Activated effector memory CD4-positive, alpha-beta T cell treated with anti-CD3 and anti-CD28 coated beads, Interleukin-2, amount 50 U/mL, for 16 hours (primary cell): ENCODE results near the gene OR52B2.

Experiments used
- DNase-seq: peaks from one replicate; pipeline ENCODE4 v3.0.0-alpha.2; 2020

OR52B2 gene

DNA sequence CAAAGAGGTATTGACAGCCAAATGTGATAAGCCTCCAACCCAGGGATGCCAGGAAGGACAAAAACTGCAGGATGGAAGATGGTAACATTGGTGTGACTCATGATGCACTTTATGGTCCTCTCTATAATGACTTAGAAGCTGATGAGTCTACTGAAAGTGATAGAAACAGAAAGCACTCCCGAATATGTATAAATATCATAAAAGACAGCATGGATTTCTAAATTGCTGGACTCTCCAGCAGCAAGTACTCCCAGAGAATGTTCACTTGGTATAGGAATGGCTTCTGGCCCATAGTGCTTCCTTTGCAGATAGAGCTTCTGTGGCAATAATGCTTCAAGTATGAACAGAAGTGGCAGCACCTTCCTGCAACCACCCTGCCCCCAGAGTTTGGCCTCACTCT, at the start of gene OR52B2:
TSS of gene OR52B2 (minus strand) at position 101 of the 400 bp plus-strand sequence. CDS start at position 101, 0 bp downstream.
- no peak for DNase-seq

DNA sequence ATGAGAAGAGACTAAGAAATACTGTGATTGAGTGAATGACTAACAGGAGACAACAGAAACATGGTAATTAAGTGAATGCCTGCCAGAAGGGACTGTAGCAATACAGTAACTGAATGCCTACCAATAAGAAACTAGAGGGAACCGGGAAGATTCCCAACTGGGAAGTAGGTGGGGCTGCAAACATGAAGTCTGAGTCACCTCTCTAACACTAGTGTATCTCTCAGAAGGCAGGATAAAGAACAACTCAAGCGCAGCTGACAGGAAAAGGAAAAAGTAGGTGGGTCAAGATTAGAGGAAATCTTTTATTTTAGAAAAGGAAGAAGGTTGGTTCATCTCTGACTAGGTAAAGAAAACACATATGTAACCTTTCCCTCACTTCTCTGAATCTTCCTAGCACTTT, 49.2 kb upstream of the OR52B2 start:
- no peak for DNase-seq

DNA sequence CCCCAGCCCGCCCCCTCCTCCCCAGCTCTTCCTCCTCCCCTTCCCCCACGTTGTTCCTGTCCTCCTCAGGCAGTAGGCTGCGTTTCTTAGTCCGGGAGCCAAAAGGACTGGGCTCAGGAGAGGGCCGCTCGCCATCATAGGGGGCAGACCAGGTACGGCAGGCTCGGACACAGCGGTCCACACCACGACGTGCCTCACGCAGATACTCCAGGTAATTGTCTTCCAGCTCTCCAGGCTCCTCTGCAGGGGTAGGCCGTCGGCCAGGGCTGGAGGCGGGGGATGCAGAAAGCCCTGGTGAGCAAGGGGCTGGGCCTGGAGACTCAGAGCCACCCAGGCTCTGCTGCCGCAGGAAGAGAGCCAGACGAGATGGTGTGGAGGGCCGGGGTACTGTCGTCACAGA, 47.6 kb upstream of the OR52B2 start:
- DNase-seq = no peak

DNA sequence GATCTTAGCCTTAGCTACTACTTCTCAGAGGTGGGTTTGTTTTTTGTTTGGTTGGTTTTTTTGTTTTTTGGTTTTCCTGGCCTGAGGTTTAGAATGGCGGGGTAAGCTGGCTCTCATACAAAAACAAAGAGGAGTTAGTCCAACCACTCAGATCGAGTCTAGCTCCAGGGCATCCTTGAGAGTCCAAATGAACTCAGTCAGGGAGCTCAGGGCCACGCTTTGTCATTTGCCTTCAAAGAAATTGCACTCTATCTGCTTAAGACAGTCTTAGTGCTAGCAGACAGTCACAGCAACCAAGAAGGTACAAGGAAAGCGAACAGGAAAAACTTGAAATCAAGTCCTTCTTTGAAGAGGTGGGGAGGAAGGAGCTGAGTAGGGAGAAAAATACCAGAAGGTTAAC, 46.4 kb upstream of the OR52B2 start:
- DNase-seq = no peak

DNA sequence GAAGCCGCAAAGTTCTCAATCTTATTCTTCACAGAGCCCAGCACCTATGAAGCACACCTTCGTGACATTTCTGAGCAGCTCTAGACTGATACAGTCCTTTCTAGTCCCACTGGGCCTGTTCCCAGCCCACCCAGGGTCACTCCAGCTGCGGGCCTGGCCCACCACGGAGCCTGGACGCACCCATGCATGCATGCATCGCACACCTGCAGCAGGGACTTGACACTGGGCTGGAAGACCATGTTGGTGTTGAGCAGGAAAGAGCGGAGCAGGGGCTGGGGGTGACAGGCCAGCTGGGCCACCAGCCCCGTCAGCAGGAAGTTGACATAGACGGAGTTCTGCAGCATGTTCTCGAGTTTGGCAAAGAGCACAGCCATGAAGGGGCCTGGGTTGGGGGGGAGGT, 44.4 kb upstream of the OR52B2 start:
- DNase-seq = no peak

DNA sequence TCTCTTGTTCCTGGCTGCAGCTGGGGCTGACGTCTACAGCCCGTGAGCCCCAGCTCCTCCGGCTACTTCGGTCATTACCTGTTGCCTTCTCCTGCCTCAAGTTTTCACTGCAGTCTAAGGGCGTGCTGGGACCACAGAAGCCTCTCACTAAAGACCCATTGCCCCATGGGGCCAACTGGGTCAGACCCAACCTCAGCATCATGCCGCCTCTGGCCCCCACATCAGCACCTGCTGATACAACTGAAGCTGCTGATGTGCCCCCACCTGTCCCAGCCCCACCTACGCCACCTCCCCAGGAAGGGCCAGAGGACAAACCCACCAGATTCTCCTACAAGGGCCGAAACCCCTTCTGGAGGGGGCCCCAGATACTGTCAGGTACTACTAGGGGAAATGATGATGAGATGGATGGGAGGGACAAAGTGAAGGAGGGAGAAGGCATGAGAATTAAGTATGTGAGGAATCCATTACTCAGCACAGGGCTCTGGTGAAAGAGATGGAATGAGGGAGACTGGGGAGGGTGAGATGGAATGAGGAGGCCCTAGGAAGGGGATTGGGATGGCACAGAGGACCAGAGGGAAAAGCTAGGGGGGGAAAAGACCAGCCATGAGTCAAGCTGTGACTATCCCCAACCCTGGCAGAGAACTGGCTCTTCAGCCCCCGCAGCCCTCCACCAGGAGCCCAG, 40.3 kb upstream of the OR52B2 start:
- DNase-seq = no peak

DNA sequence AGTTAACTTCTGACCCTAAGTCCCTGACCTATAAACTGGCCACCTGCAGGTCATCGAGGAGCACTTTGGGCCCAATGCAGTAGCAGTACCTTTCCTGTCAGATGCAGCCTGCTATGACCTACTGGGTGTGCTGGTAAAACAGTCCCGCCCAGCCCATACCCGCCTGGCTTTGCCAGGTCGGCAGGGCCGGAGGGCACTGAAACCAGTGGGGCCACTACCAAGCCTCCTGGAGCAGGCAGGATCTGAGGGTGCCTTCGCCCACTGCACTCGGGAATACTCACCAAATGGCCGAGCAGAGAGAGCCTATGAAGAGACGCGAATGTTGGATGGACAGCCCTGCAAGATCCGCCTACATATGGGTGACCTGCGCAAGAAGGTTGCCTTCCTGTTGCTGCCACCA, 39.7 kb upstream of the OR52B2 start:
- DNase-seq = no peak

DNA sequence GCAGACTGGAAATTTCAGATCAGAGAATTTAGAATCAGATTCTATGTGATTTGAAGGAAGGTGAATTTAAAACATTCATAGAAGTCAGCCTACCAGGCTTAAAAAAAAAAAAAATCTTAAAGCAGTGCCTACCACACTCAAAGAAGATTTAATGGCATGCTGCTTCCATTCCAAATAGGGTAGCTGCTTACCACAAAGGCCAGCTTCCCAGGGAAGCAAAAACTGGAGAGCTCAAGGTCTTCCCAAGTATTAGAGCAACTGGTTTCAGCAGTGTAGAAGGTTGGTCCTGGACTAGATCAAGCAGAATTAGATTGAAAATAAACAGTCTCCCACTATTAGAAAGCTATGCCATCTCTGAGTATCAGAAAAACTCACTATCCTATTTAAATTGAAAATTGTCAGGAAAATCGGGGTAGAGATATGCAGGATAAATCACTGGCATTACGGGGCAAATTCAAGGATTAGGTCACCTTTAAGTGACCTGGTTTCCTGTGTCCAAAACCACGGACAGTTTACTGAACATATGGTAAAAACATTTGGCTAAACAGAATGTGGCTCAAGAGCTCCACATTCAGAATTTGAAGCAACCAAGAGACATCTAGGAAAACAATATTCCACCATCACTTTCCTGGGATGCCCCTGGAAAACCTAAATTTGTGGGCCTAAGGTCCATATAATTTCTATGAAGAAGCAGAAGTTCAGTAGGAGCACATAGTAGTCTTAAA, 36.5 kb upstream of the OR52B2 start:
- no peak for DNase-seq

DNA sequence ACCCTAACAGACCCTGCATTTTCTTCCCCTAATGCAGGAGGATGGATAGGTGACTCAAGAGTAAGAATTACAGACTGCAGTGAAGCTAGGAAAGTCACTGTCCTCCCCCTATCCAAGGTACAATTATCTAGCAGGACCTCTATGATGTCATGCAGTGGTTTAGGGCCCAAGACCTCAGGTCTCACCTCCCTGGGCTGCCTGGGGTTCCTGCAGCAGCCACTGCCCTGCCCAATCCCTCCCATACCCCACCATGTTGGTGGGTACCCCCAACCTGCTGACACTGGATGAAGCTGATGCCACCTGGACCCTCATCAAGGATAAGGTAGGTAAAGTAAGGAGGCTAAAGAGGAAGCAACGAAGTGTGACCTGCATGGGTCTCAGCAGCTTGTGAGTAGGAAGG, 35.2 kb upstream of the OR52B2 start, which contains the start of gene C11orf42:
TSS of gene C11orf42 (plus strand) at position 192 of the 400 bp plus-strand sequence. CDS start at position 251, 59 bp downstream.
- no peak for DNase-seq

DNA sequence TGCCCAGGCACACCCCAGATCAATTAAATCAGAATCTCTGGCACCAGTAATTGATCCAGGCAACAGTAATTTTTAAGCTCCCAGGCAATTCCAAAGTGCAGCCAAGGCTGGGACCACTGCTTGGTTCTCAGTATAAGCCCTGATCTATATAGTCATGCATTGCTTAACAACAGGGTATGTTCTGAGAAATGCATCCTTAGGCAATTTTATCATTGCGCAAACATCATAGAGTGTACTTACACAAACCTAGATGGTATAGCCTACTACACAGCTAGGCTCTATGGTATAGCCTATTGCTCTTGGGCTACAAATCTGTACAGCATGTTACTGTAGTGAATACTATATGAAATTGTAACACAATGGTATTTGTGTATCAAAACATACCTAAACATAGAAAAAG, 34.6 kb upstream of the OR52B2 start:
- no peak for DNase-seq

DNA sequence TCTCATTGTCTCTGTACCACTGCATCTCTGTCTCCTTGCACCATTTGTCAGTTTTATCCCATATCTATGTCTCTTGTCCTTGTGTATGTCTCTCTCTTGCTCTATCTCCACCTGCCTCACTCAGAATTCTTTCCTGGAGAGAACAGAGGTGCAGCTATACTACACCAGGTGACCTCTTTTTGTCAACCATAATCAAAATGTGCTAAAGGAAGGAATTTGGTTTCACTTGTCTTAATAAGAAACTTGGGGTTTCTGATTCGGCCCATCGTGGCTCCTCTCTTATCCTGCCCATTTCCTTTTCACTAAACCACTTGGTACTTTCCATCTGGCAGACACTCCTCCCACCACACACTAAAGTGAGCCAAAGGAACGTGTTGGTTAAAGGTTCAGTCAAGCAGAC, 33.2 kb upstream of the OR52B2 start:
- no peak for DNase-seq

DNA sequence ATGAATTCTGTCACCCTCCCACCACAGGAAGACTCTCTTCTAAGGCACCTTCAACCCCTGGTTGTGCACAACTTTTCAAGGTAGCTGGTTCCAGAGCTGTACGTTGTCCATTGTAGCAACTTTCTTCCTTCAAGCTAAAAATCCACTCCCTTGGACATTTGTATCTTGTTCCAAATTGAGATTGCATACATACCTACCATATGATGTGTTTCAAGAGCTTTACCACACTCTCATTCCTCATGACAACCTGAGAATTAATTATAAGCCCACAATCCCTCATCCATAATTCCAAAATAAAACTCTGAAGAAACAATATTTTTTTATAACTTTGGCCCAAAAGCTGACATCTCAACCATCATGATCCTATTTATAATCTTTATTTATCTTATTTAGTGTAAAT, 31.9 kb upstream of the OR52B2 start:
- DNase-seq = no peak

DNA sequence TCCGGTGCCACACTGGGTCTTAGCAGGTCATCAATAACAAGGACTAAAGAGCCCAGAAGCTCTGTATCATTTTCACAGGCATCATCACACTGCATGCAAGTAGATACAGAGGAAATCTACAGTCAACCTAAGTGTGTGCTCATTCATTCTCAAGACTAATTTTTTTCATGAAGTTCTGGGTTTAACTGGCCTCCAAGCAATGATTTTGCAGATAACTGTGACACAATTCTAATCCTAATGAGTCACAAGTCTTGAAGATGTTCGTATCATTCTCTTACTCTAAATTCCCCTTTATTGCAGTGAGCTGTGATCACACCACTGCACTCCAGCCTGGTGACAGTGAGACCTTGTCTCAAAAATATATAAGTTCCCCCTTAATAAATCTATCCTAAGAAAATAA, 31.4 kb upstream of the OR52B2 start:
- DNase-seq = no peak

DNA sequence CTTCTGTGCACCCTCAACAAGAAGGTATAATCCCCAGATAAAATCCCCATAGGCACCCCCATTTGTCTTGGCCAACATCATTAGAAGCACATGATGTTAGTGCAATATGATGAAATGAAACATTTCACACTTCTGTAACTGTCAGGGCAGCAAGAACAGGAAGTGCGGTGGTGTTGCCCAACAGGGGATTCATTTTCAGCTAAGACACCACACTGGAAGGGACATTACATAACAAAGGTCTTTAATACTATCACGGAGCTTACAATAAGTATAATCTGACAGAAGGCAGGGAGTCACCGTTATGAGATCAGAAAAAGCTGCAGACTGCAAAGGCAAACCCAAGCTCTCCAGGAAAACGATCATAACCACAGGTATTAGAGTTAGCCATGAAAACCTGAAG, 30.8 kb upstream of the OR52B2 start:
- DNase-seq = no peak

DNA sequence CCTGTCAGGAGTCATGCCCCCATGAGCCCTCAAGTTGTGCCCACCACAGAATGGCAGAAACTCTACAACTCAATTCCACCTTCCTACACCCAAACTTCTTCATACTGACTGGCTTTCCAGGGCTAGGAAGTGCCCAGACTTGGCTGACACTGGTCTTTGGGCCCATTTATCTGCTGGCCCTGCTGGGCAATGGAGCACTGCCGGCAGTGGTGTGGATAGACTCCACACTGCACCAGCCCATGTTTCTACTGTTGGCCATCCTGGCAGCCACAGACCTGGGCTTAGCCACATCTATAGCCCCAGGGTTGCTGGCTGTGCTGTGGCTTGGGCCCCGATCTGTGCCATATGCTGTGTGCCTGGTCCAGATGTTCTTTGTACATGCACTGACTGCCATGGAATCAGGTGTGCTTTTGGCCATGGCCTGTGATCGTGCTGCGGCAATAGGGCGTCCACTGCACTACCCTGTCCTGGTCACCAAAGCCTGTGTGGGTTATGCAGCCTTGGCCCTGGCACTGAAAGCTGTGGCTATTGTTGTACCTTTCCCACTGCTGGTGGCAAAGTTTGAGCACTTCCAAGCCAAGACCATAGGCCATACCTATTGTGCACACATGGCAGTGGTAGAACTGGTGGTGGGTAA, 29.2 kb upstream of the OR52B2 start, which contains the start of gene OR52W1:
TSS of gene OR52W1 (plus strand) at position 51 of the 637 bp plus-strand sequence. CDS start at position 51, 0 bp downstream.
- DNase-seq = no peak

DNA sequence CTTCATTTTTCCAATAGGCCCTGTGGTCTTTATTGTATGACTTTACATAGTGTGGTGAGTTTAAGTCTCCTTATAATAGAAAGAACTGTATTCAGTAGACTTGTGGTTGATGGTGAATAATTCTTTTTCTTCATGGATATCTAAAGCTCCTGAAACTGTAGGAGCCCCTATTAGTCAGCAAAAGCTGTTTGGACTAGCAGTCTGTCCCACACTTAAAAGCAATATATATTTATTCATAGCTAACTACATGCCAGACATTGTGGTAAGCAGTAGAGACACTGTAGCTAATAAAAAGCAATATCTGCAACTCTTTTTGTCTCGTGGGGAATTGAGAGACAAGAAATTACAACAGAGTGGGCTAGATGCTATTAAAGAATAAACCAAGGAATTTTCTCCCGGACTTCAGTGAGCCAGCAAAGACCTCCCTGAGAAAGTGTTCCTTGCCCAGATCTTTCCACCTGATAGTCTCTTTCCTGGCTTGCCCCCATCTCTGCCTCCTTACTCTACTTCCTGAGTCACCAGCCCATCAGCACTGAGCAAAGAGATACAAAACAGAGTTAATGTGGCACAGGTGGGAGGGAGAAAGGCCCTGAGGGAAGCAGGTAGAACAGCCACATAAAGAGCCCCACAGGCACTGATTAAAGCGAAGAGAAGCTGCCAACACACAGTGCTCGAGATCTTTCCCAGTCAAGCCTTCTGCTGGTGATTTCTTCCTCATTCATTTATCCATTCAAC, 27.5 kb upstream of the OR52B2 start:
- DNase-seq = no peak

DNA sequence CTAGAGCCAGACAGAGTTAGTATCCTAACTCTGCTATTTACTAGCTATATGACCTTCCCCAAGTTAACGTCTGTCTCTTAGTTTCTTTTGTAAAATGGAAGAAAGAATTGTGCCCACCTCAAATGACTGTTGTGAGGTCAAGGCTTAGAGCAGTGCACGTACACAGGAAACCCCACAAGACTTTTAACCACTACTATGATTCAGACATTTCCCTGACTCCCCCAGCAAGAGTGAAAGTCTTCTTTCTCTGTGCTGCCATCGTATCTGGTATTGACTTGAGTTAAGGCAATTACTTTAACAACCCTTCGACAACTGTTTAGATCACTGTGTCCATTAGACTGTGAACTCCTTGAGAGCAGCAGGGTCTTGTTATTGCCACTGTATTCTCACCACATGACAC, 26.3 kb upstream of the OR52B2 start:
- DNase-seq = no peak

DNA sequence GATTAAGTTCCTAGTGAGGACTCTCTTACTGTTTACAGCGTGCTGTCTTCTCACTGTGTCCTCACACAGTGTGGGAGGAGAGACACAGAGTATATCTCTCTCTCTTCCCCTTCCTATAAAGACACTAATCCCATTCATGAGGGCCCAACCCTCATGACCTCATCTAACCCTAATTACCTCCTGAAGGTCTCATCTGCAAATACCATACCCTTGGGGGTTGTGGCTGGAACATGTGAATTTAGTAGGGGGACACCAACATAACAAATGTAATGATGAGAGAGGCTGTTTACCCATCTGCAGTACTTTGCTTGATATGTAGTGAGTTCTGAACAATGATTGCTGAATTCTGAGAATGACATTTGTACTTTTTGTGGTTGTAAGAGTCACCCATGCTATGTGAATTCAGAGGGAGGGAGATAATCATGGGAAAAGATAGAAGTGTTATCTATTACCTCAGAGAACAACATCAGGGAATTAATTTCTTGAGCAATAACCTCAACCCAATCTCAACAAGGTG, 24.0 kb upstream of the OR52B2 start:
- DNase-seq = no peak

DNA sequence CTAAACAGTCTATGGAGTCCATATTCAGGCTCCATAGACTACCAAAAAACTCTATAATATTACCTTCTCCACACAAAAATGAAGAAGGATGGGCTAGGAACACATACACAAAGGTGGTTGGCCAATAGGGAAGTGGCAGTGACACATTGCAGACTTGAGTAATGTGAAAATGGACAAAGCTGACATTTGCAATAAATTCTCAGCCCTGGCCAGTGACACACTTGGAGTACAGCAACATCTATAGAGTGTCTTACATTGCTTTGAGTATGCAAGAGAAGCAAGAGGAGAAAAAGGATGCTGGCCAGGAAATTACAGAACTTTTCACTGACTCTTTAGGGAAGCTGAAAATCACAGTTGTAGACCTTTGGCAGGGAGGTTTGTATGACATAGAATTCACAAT, 21.6 kb upstream of the OR52B2 start:
- no peak for DNase-seq

DNA sequence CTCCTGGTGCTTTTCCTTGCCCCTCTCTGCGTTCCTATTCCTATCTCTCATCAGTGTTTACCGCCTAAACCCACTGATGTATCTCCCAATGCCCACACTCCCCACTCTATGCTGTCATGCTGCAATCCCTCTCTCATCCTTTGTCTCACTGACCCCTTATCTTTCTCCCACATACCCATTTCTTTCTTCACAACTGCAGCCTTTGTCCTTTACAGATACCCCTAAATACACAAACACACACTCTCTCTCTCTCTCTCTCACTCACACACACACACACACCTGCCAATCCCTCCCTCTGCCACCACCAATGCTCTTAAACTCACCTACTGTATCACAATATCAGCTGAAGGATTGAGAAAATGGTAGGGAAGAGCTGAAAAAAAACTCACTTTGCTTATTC, 5.3 kb upstream of the OR52B2 start:
- DNase-seq = no peak

DNA sequence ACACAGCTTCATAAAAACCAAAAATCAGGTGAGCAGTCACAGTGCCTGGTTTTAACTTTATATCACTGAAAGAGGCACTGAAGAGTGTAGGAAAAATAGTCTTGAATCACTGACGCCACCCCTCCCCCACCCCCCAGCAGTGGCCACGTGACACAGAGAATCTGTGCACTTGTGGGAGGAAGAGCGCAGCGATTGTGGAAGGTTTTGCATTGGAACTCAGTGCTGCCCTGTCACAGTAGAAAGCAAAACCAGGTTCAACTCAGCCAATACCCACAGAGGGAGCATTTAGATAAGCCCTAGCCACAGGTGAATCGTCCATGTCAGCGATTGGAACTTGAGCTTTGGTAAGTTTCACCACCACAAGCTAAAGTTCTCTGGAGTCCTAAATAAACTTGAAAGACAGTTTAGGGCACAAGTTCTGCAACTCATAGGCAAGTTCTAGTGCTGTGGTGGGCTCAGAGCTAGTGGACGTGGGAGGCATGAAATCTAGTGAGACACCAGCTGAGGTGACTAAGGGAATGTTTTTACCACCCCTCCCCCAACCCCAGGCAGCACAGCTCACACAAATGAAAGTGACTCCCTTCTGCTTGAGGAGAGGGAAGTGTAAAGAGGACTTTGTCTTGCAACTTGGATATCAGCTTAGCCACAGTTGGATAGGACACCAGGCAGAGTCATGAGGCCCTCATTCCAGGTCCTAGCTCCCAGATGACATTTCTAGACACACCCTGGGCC, 13.3 kb downstream of the OR52B2 start:
- DNase-seq = no peak

DNA sequence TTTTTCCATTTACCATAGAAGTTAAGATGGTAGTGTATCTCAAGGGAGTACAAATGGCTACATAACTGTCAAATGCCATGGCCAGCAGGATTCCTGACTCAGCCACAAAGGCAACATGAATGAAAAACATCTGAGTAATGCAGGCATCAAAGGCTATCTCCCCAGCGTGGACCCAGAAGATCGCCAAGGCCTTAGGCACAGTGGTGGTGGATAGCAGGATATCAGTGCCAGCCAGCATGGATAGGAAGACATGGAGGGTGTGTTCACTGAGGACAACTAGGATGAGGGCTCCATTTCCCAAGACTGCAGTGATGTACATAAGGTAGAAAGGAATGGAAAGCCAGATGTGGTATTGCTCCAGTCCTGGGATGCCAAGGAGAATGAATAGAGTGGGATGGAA, 18.0 kb downstream of the OR52B2 start:
- DNase-seq = no peak
